Right lobe of liver (tissue), 6 donors: ENCODE measurements around the gene TRH. TPM values are rescaled to one million over a fixed set of nuclear protein-coding genes. Genes with fewer than 3 reads are reported as not detected.
"Not testable (repeated sequence)": the region's sequence is repeated elsewhere in the genome, so short reads cannot be mapped to it uniquely, and the experiment has no call there.

ENCODE experiments used
- ATAC-seq, 4 donors: fragments of 200-7000 bp; cut with Tn5 transposase; one replicate each; pipeline ENCODE4 v1.9.1; 2020; ENCODE audit warnings: mild to moderate bottlenecking in 4 of 4, moderate library complexity in 4 of 4
- DNase-seq, 3 donors: peaks; one replicate each; pipeline ENCODE4 v3.0.0-alpha.2; 2020
- H3K27ac ChIP-seq, 3 donors: fragments of 200-600 bp; one replicate each; pipeline ENCODE4 v1.8.0; 2022
- H3K27me3 ChIP-seq, 2 donors: fragments of 200-600 bp; one replicate each; pipeline ENCODE4 v1.8.0; 2022
- H3K36me3 ChIP-seq, 4 donors: fragments of 200-600 bp; sonication (generic) in 1 of 4; one replicate each; pipeline versions ENCODE4 v1.5.1 to v1.8.0; 2017 to 2022; ENCODE audit warnings: control low read depth in 1 of 4
- H3K4me1 ChIP-seq, 4 donors: fragments of 200-600 bp; sonication (generic) in 1 of 4; one replicate each; pipeline versions ENCODE4 v1.5.1 to v1.8.0; 2017 to 2022; ENCODE audit warnings: control low read depth in 1 of 4
- H3K4me3 ChIP-seq, 3 donors: fragments of 200-600 bp; one replicate each; pipeline ENCODE4 v1.8.0; 2022
- H3K9me3 ChIP-seq, 4 donors: fragments of 200-600 bp; sonication (generic) in 1 of 4; one replicate each; pipeline versions ENCODE4 v1.5.1 to v1.8.0; 2017 to 2022; ENCODE audit warnings: control low read depth in 1 of 4
- WGBS: methylation state at CpG from one replicate; pipeline ENCODE4 v1.1.6; 2018; ENCODE audit warnings: low coverage, low lambda C conversion rate; ENCODE audit not compliant: insufficient coverage; ENCODE audit errors: missing lambda C conversion rate; 5-methylcytosine and 5-hydroxymethylcytosine counted together
- intact Hi-C, 2 donors: fragments of 100-400 bp; cut with DNase I; formaldehyde crosslinking; loops; one replicate each; pipeline versions ENCODE4 v1.11.2 to v1.14.1; 2022
- total RNA-seq, 6 experiments: library from RNA; depleted of rRNA in 2 of 6; stranded (reverse); fragments of >200 nt in 2 of 6; fragmentation: NEBNext Ultra II Directional in 3 of 6; extraction: Animal tissue kit (Norgen Biotek cat#: 25700) in 3 of 6; gene quantifications; one replicate each; pipeline versions ENCODE4 v1.1.0 to v1.2.4, GENCODE V29; 2016 to 2023
- TF ChIP-seq, protein P1 (sequence below), 4 donors: fragments of 200-600 bp in 3 of 4; fragments of 450-650 bp in 1 of 4; IDR thresholded peaks; one replicate each; pipeline versions ENCODE4 v1.5.1 to v1.8.0; 2016 to 2022; ENCODE audit warnings: antibody characterized with exemption in 4 of 4, mild to moderate bottlenecking in 2 of 4
- donor health status: DM: no; HTN: yes; CAD: no.
- donor health status: DM: no; HTN: no; CAD: no.
- donor health status: DM: no; HTN: no; CAD: no.
- donor health status: DM: no; HTN: yes; CAD: no.
- donor health status: DM: no; HTN: yes; CAD: no.

The TRH gene
- total RNA-seq, 6 experiments from 2014 or later, result not detected

DNA sequence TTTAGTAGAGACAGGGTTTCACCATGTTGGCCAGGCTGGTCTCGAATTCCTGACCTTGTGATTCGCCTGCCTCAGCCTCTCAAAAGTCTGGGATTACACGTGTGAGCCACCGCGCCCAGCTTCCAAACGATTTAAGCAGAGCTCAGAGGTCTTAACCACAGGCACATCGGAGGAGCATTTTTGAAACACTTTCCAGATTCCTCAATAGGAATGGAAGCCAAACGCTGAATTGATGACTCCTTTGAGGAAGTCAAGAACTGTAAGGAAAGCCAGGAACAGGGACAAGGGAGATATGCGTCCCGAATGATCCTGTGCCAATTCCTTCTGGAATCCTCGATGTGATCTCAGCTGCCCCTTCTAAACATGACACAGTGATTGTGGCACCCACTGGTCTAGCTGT lies 40.0 kb downstream of the TRH start:
- Histone ChIP-seq H3K9me3 (no peaks in the 10 kb centered on the region), H3K27me3 (no peaks in the 10 kb centered on the region), H3K27ac (no peak overlapping the region), H3K4me1 (no peaks in the 10 kb centered on the region), H3K4me3 (no peak overlapping the region), H3K36me3 (no peaks in the 10 kb centered on the region)
- TF ChIP-seq, protein P1, sequence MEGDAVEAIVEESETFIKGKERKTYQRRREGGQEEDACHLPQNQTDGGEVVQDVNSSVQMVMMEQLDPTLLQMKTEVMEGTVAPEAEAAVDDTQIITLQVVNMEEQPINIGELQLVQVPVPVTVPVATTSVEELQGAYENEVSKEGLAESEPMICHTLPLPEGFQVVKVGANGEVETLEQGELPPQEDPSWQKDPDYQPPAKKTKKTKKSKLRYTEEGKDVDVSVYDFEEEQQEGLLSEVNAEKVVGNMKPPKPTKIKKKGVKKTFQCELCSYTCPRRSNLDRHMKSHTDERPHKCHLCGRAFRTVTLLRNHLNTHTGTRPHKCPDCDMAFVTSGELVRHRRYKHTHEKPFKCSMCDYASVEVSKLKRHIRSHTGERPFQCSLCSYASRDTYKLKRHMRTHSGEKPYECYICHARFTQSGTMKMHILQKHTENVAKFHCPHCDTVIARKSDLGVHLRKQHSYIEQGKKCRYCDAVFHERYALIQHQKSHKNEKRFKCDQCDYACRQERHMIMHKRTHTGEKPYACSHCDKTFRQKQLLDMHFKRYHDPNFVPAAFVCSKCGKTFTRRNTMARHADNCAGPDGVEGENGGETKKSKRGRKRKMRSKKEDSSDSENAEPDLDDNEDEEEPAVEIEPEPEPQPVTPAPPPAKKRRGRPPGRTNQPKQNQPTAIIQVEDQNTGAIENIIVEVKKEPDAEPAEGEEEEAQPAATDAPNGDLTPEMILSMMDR (IDR thresholded peaks at IDR 0.05), result no peak
- ATAC-seq (no peak), DNase-seq (no peak)
- 59% methylated on average over 11 of the region's 11 CpGs for WGBS
- intact Hi-C loops, result no loop called here

DNA sequence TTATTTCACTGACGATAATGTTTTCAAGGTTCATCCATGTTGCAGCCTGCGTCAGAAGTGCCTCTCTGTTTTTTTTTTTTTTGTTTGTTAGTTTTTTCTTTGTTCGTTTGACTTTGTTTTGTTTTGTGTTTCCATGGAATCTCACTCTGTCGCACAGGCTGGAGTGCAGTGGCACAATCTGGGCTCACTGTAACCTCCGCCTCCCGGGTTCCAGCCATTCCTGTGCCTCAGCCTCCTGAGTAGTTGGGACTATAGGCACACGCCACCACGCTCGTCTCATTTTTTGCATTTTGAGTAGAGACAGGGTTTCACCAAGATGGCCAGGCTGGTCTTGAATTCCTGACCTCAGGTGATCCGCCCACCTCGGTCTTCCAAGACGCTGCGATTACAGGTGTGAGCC lies 43.1 kb downstream of the TRH start:
- not testable (repeated sequence) for H3K4me1 ChIP-seq, H3K9me3 ChIP-seq

DNA sequence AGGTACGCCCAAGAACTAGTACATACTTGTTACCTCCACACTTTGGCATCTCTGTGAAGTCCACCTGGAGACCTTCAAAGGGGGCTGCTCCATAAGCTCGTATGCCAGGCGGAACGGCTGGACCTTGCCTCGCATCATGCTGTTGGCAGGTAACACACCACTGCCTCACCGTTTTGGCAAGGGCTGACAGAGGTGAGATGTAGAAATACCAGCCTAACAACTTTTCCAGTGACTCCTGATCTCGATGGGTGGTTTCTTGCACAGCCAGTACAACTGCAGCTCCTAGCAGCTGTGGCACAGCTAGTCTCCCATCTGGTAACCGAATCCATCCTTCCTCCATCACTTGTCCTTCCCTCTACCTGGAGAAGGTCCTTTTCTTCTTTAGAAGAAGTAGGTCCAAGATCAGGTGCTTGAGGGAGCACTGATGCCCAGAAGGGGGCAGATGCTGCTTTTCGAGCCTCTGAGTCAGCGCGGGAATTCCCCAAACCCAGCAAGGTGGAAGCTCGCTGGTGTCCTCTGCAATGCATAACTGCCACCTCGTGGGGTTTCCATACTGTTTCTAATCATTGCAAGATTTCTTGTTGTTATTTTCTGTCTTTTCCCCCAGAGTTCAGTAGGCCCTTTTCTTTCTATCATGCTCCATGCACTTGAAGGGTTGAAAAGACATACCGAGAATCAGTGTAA lies 51.8 kb downstream of the TRH start:
- ATAC-seq, H3K36me3 ChIP-seq, intact Hi-C loops, H3K4me1 ChIP-seq, H3K9me3 ChIP-seq, H3K27me3 ChIP-seq, H3K27ac ChIP-seq, H3K4me3 ChIP-seq, DNase-seq: not testable (repeated sequence)
- 22% methylated on average over 2 of the region's 14 CpGs for WGBS

More for the DNA sequence above, 43.1 kb downstream of the TRH start:
- DNase-seq, H3K27me3 ChIP-seq, intact Hi-C loops, H3K36me3 ChIP-seq, H3K27ac ChIP-seq, H3K4me3 ChIP-seq, ATAC-seq: not testable (repeated sequence)
- 66% methylated on average over 10 of the region's 13 CpGs for WGBS

DNA sequence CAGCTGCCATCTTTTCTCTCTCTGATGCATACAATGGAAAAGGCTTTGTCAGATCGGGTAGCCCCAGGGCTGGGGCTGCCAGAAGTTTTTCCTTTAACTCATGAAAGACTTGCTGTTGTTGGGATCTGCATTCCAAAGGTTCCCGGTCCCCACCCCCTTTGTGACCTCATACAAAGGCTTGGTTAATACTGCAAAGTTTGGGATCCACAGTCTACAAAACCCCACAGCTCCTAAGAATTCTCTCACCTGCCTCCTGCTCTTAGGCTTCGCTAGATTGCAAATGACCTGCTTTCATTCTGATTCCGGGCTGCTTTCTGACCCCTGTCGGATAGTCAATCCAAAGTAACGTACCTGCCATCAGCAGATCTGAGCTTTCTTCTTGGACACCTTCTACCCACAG lies 52.9 kb downstream of the TRH start:
- H3K36me3 ChIP-seq, intact Hi-C loops, DNase-seq, H3K4me3 ChIP-seq, H3K27ac ChIP-seq, H3K9me3 ChIP-seq, H3K4me1 ChIP-seq, H3K27me3 ChIP-seq, ATAC-seq: not testable (repeated sequence)
- 38% methylated on average over 3 of the region's 6 CpGs for WGBS

Other genes with a start within 250 kb of the TRH start
- gene TMCC1, start 81.0 kb upstream of the TRH start, total RNA-seq, result 100 to 1,000 TPM in 1 of 6 experiments, 10 to 100 TPM in 5; 21.7 to 124 (median 25.2) TPM
- 1 to 10 TPM in 1 of 6 experiments, under 1 TPM in 1, not detected in 4; 0.61 to 1.3 TPM for gene ALG1L2, start 107.1 kb downstream of the TRH start, total RNA-seq